SH-SY5Y (cell line): ENCODE results near the gene CCNB1IP1.

ENCODE experiments used
- GATA2 ChIP-seq: IDR thresholded peaks from 2 replicates; pipeline ENCODE4 v1.6.1; 2011; ENCODE audit warnings: mild to moderate bottlenecking, low read depth, low read length
- GATA3 ChIP-seq: IDR thresholded peaks from 2 replicates; pipeline ENCODE4 v1.6.1; 2011; ENCODE audit warnings: low read depth, mild to moderate bottlenecking, low read length, moderate library complexity

DNA sequence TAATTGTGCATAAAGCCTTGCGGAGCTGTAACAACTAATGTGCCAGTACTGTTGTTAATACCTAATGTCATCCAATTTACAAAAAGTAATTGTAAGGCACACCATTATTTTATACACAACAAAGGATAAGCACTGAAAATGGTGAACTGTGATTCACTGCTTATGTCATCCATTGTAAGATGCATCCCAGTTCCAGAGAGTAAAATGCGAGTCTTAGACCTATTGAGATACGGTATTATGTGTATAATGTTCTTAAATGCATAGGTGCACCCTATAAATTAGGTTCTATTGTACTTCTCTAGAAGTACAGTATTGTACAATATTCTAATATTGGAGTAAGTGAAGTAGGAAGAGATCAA is 10.8 kb upstream of the CCNB1IP1 start:
- no peak for TF ChIP-seq GATA2
- TF ChIP-seq GATA3: no peak
